GM18909 (cell line): ENCODE results near the gene TACR2.

Source experiments
- ATAC-seq: cut with Tn5 transposase; IDR thresholded peaks from one replicate; pipeline ENCODE4 v1.9.1; 2021; ENCODE audit warnings: mild to moderate bottlenecking; ENCODE audit not compliant: unreplicated experiment, poor library complexity

TACR2 gene

GRCh38 chr10:69416695-69417094, at the start of gene TACR2:
TSS of gene TACR2 (minus strand) at chr10:69416918. CDS start at chr10:69416323, 595 bp downstream.
- no peak for ATAC-seq

GRCh38 chr10:69466158-69466490, 49.4 kb upstream of the TACR2 start:
- no peak for ATAC-seq

DNA sequence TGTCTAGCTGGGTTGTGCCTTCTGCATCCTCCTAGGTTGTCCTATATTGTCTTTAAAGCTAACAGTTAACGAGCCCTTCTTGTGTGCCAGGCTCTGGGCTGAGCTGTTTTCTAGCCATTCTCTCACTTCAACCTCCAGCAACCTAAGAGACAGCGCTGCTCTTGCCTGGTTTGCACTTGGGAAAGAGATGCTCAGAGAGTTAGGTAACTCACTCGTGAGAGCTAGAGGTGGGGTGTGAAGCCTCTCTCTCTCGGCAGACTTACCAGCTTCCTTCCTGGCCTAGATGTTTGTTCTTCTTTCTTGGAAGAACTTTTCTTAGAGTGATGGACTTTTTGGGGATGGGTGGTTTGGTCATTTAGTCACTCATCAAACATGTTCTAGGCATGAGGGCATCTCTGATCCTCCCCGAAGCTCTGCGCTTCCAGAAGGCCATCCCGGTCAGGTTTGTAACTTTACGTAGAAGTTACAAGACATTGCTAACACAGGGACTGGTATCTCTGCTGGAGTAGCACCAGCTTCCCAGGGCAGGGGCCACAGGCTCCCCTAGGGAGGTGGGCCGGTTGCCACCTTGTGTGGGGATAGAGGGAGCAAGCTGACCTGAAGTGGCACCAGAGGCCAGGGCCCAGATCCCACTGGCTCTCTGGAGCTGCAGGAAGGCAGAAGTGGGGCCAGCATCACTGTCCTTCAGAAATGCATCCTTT, 48.9 kb upstream of the TACR2 start:
- ATAC-seq = no peak

DNA sequence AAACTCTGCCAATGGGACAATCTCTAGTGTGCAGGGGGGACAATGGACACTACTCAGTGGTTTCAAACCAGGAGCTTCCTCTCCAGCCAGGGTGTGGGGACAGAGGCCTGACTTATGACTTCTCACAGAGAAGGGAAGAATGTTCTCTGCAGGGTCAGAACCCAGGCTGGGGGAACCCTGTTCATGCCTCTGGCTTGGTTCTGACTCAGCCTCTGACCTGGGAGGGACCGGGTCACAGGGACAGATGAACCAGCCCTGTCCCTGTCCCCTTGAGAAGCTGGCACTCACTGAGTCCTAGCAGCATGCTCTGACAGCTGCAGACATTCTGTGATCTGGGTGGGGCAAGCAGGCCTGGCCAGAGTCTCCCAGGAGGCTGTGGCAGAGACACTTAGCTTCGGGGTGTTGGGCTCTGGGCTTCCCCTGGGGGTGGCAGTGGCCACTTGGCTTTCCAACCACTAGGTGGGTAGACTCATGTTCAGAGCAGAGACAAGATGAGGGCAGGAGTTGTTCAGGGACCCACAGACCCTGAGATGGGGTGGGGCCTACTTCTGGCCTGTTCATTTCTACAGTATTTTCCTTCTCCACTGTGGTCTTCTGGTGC, 48.2 kb upstream of the TACR2 start:
- ATAC-seq = no peak

DNA sequence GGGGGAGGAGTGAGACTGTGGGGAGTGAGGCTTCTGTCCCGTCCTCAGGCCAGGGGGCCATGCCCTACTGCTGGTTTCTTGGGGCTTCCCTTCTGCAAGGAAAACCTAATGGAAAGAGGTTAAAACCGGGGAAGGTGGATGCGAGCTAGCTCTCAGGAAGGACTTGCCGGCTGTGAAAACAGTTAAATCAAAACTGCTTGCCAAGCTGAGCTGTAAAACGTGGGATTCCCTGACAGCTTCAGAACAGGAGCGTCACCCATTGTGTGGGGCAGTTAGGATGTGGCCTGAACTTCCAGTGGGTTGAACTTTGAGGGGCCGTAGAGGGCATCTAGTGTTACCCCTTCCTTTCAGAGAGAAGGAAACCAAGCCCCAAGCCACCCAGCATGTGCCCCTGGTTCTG, 47.7 kb upstream of the TACR2 start:
- ATAC-seq = no peak

DNA sequence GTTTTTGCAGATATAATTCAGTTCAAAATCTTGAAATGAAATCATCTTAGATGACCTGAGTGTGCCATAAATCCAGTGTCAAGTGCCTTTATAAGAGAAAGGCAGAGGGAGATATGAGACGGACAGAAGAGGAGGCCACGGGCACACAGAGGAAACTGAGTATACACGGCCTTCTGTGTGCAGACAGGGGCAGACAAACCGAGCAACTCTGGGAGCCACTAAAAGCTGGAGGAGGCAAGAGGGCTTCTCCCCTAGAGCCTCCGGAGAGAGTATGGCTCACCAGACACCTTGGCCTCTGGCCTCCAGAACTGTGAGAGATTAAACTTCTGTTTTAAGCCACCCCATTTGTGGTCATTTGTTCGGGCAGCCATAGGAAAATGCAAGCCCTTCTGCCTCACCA, 47.2 kb upstream of the TACR2 start:
- no peak for ATAC-seq

DNA sequence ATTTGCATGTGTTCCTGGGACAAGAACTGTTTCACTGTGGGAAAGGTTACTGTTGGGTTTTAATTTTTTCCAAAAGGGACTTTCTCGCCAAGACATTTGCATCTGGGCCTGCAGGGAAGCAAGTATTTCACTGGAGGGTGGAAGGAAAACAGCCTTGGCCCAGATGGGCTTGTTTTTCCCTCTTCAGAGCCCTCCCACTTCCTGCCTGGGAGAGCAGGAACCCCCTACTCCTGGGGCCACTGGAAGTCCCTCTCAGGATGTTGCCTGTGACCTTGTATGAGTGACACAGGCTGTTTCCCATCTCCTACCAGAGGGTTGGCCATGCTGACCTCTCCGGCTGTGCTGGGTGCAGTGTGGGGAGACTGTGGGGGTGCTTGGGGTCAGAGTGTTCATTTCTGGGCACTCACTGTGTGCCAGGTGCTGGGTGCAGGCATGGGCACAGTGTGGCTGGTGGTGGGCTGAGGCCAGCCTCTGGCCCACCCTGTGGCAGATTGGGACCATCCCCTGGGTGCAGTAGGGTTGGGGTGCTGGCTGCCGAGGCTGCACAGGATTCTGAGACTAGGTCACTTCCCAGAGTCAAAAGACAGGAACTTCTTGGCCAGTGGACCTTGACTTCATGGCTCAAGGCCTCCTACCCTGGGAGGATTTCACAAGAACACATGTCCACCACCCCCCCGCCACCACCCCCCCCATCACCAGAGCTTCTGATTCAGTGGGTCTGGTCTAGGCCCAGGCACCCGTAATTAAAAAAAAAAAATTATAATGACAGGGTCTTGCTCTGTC, 44.7 kb upstream of the TACR2 start:
- no peak for ATAC-seq

GRCh38 chr10:69460576-69461242, 44.0 kb upstream of the TACR2 start:
- no peak for ATAC-seq

- ATAC-seq = no peak
Observed at GRCh38 chr10:69459893-69460575, 43.3 kb upstream of the TACR2 start.

DNA sequence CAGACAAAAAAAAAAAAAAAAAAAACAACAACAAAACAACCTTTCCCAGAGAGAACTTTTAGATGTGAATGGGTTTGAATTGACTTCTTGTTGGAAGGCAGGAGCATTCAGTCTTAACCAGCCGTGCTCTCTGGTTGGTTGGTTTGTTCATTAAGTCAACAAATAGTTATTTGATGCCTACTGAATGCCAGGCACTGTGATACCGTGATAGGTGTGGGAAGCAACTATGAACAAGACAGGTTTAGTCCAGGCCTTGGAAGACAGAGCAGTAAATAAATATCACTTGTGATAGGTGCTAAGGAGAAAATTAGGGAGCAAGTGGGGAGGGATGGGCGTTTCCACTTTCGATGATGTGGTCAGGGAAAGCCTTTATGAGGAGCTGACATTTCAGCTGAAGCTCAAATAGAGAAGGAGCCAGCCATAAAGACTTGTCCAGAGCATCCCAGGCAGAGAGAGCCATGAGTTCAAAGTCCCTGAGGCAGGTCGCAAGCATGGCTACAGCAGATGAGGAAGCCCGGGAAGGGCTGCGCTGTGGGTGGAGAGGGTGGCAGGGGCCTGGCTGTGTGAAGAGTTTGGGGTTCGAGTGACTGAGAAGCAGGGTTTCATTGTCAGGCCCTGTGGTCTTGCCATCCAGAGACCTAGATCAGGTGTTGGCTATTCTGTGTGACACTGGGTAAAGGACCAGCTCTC, 42.5 kb upstream of the TACR2 start:
- ATAC-seq = no peak

DNA sequence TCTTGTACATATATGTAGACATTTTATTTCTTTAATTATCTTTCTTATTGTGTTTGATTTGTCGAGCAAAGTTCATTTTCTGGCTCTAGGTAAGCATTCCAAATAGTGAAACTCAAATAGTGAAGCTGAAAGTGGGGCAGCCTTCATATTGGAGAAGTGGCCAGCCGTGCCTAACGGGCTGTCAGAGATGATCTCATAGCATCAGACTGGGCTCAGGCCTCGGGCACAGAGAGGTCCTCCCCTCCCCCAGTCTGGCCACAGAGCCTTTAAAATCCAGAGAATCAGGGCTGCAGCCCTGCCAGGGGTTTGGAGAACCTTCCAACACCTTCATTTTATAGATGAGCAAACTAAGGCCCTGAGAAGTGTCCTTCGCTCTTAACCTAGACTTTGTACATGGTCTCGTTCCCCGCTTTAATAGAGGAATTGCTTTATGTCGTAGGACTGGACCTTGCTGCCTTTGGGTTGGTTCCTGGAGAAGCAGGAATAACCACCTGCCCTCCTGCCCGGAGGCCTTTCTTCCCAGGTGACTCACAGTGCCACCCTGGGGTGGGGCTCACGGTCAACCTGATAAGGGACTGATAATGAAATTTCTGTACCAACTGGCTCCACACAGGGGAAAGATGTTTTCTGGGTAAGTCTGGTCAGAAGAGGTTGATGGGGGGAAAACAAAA, 41.8 kb upstream of the TACR2 start:
- no peak for ATAC-seq

GRCh38 chr10:69457771-69458237, 41.1 kb upstream of the TACR2 start:
- ATAC-seq = no peak

GRCh38 chr10:69456880-69457693, 40.4 kb upstream of the TACR2 start:
- no peak for ATAC-seq

- no peak for ATAC-seq
Observed at GRCh38 chr10:69455006-69455763, 38.5 kb upstream of the TACR2 start.

- no peak for ATAC-seq
Observed at GRCh38 chr10:69453795-69454194, 37.1 kb upstream of the TACR2 start.

- ATAC-seq = no peak
Observed at GRCh38 chr10:69452676-69453415, 36.1 kb upstream of the TACR2 start.

DNA sequence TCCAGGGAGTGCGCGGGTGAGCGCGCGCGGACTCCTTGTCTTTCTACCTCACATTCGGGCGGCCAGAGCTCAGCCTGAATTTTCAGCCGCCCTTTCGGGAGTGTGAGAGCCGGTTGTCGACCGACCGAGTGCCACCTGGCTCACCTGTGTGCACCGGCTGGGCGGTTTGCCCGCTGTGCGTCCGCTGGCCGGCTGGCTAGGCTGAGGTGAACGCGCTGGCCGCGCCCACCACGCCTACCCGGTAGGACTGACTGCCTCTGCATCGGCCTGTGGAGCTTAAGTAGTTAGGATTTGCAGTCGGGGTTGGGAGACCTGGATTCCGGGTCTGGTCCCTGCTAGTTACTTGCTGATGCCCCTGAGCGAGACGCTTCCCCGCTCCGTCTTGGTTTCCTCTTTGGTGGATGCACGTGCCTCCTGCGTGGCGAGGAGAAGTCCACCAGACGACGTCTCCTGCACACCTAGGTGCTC, 35.1 kb upstream of the TACR2 start:
- ATAC-seq = peak; percentile 20
